HFFc6 (cell line): ENCODE measurements around the gene KCNMA1. TPM values are rescaled to one million over a fixed set of nuclear protein-coding genes. Genes with fewer than 3 reads are reported as not detected.

Experiments
- DNase-seq: peaks from one replicate; pipeline ENCODE4 v3.0.0-alpha.2; 2018
- H3K27ac Mint-ChIP-seq: 2 replicates; pipeline ENCODE4 v1.8.0; 2020; ENCODE audit warnings: mild to moderate bottlenecking, mixed read lengths
- H3K27me3 Mint-ChIP-seq: 2 replicates; pipeline ENCODE4 v1.8.0; 2021; ENCODE audit warnings: mild to moderate bottlenecking, moderate library complexity, mixed read lengths; ENCODE audit not compliant: insufficient read depth
- H3K36me3 Mint-ChIP-seq: 2 replicates; pipeline ENCODE4 v1.8.0; 2021; ENCODE audit warnings: low read depth, mixed read lengths
- H3K4me1 Mint-ChIP-seq: 2 replicates; pipeline ENCODE4 v1.8.0; 2020; ENCODE audit warnings: low read depth, mixed read lengths
- H3K4me3 Mint-ChIP-seq: 2 replicates; pipeline ENCODE4 v1.8.0; 2020; ENCODE audit warnings: mild to moderate bottlenecking, moderate library complexity, mixed read lengths
- H3K9me3 Mint-ChIP-seq: 2 replicates; pipeline ENCODE4 v1.8.0; 2020; ENCODE audit warnings: mild to moderate bottlenecking, mixed read lengths
- total RNA-seq, 6 experiments: library from RNA; stranded (reverse); fragmentation: NEBNext Ultra II Directional; extraction: Animal tissue kit (Norgen Biotek cat#: 25700); gene quantifications; 2 replicates in 1 of 6; 3 replicates in 5 of 6; pipeline ENCODE4 v1.2.3, GENCODE V29; 2021
- TF ChIP-seq, protein P1 (sequence below): fragments of 200-600 bp; sonication (generic); IDR thresholded peaks from 2 replicates; pipeline ENCODE4 v1.5.0; 2021; ENCODE audit warnings: antibody characterized with exemption, mild to moderate bottlenecking

Gene KCNMA1
- total RNA-seq, 6 experiments from 2014 or later, result 87.1 to 191 (median 93.5) TPM

DNA sequence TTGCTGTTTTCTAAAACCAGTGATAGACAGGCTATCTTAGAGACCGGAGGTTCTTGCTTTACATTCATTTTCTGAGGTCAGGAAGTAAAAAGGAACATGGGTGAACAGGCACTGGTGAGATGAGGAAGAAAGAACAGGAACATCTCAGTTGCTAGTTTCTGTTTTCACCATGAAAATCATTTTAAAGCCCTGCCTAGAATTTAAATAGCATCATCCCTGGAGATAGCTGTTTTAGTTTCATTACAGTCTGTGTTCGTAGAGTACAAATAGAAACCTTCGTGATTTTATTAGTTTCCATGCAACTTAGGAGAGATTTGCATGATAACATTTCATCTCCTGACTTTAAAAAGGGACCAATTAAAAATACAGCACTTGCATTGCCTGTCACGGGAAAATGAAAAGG, 14.7 kb downstream of the KCNMA1 start:
- H3K36me3 Mint-ChIP-seq, result peaks cover 18% of the 10 kb centered on the region
- TF ChIP-seq, protein P1, sequence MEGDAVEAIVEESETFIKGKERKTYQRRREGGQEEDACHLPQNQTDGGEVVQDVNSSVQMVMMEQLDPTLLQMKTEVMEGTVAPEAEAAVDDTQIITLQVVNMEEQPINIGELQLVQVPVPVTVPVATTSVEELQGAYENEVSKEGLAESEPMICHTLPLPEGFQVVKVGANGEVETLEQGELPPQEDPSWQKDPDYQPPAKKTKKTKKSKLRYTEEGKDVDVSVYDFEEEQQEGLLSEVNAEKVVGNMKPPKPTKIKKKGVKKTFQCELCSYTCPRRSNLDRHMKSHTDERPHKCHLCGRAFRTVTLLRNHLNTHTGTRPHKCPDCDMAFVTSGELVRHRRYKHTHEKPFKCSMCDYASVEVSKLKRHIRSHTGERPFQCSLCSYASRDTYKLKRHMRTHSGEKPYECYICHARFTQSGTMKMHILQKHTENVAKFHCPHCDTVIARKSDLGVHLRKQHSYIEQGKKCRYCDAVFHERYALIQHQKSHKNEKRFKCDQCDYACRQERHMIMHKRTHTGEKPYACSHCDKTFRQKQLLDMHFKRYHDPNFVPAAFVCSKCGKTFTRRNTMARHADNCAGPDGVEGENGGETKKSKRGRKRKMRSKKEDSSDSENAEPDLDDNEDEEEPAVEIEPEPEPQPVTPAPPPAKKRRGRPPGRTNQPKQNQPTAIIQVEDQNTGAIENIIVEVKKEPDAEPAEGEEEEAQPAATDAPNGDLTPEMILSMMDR, result no peak
- DNase-seq, result no peak
- no peaks in the 10 kb centered on the region for H3K9me3 Mint-ChIP-seq
- peak overlapping the region; percentile 78 for H3K4me3 Mint-ChIP-seq
- H3K4me1 Mint-ChIP-seq, result peaks cover 91% of the 10 kb centered on the region
- H3K27ac Mint-ChIP-seq, result peak overlapping the region; percentile 76
- no peaks in the 10 kb centered on the region for H3K27me3 Mint-ChIP-seq

DNA sequence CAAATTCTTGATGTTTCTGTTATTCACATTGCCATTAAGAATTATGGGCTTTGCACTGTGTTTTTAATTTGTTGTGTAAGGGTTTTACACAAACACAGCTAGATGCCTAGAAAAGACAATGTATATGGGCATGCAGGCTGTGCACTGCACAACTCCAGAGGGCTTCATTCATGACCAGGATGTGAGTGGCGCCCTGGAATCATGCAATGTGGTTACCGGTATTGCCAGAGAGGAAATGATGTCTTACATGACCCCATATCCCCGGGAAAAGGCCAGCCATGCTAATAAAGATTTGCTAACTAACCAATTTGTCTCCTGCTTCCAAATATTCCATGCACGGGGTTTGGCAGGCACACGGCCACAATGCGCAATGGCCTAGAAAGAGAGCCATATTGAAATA, 16.9 kb downstream of the KCNMA1 start:
- TF ChIP-seq, protein P1, result no peak
- peaks cover 85% of the 10 kb centered on the region for H3K4me1 Mint-ChIP-seq
- no peaks in the 10 kb centered on the region for H3K27me3 Mint-ChIP-seq
- H3K36me3 Mint-ChIP-seq, result peaks cover 25% of the 10 kb centered on the region
- H3K27ac Mint-ChIP-seq, result no peak overlapping the region
- H3K4me3 Mint-ChIP-seq, result no peak overlapping the region
- H3K9me3 Mint-ChIP-seq, result no peaks in the 10 kb centered on the region
- no peak for DNase-seq

DNA sequence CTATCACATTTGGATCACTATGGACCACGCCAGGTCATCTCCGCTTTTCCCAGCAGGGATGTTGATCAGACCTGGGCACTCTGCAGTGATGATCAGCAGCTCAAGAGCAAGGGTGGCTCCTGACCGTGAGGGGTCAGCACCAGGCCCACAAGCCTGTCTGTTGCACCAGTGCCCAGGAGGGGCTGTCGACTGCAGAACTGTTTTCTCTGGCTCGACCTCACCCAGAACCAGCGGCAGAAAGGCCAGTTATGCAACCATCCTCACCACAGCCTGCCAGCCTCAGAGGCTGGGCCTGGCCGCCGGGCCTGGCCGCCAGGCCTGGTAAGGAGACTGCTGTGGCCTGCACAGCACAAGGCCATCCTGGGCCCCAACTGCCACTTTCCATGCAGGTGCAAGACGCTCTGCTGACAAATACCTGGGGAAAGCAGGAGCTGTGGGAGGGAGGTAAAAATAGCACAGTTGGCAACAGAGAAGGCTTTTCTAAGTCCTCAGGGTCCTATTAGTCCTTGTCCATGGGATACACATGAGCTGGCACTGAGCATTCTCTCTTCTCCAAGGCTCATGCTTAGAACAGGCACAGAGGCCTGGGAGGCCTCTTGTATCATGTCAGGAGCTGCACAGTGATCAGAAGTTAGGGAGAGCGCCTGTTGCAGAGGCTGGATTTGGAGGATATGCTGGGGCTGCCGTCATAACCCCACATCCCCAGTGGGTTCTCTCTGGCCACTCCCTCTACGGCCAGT, 17.5 kb downstream of the KCNMA1 start:
- TF ChIP-seq, protein P1, result no peak
- Mint-ChIP-seq H3K27ac (no peak overlapping the region), H3K4me1 (peaks cover 82% of the 10 kb centered on the region), H3K27me3 (no peaks in the 10 kb centered on the region), H3K4me3 (no peak overlapping the region), H3K36me3 (peaks cover 25% of the 10 kb centered on the region), H3K9me3 (no peaks in the 10 kb centered on the region)
- no peak for DNase-seq

DNA sequence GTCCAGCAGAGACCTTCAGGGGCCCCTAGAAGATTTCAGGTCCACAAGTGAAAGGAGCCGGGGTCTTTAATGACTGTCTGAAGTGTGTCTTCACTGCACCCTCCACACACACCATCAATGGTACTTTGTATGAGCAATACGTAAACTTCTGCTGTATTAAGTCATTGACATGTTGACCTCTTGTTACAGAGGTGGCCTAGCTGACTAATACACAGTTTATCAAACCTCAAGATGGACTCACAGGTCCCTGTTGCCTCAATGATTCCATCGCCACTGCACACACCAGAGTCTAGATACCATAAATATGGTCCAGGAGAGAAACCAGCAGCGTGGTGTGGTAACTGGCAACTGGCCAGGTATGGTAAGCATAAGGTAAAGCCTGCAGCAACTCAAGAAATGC, 19.5 kb downstream of the KCNMA1 start:
- Mint-ChIP-seq H3K9me3 (no peaks in the 10 kb centered on the region), H3K27ac (no peak overlapping the region), H3K4me1 (peaks cover 65% of the 10 kb centered on the region), H3K36me3 (peaks cover 29% of the 10 kb centered on the region), H3K4me3 (no peak overlapping the region), H3K27me3 (no peaks in the 10 kb centered on the region)
- DNase-seq, result no peak
- TF ChIP-seq, protein P1, result no peak

DNA sequence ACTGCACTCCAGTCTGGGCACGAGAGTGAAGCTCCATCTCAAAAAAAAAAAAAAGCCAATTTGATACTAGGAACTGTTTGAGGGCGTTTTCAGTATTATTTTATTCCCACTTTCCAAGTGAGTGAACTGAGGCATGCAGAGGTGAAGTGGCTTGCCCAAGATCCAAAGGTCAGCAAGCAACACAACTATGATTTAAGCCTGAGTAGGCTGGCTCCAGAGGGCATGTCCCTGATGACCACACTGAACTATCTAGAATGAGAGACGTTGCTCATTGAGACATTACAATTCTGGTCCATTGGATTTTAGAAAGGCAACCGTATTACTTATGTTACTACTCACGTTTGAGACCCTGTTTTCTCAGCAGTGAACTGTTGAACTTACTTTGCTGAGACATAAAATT, 20.8 kb downstream of the KCNMA1 start:
- TF ChIP-seq, protein P1, result no peak
- Mint-ChIP-seq H3K4me3 (no peak overlapping the region), H3K36me3 (peaks cover 29% of the 10 kb centered on the region), H3K4me1 (peaks cover 53% of the 10 kb centered on the region), H3K27ac (no peak overlapping the region), H3K9me3 (no peaks in the 10 kb centered on the region), H3K27me3 (no peaks in the 10 kb centered on the region)
- DNase-seq, result no peak
